Dermis blood vessel endothelial cell (primary cell): ENCODE measurements around the gene LPAR3. TPM values are rescaled to one million over a fixed set of nuclear protein-coding genes. Genes with fewer than 3 reads are reported as not detected.
"Not testable (repeated sequence)": the region's sequence is repeated elsewhere in the genome, so short reads cannot be mapped to it uniquely, and the experiment has no call there.

Source experiments
- DNase-seq: peaks from one replicate; pipeline ENCODE4 v3.0.0; 2010
- total RNA-seq: library from RNA; depleted of rRNA; stranded (reverse); fragments of >200 nt; gene quantifications from 2 replicates; pipeline ENCODE4 v1.2.3, GENCODE V29; 2014

LPAR3 gene
- 0.17 TPM in 1 of 2 replicates, not detected in the other for total RNA-seq

- no peak for DNase-seq
These were observed at the start of gene LPAR3 for GRCh38 chr1:84892705-84893618. TSS of gene LPAR3 (minus strand) at chr1:84893206. CDS start at chr1:84866120, 27,086 bp downstream.

- no peak for DNase-seq
These were observed 48.8 kb upstream of the LPAR3 start for GRCh38 chr1:84941843-84942242.

GRCh38 chr1:84940481-84940880 lies 47.5 kb upstream of the LPAR3 start:
- peak; percentile 52 for DNase-seq

GRCh38 chr1:84939761-84940160 lies 46.8 kb upstream of the LPAR3 start:
- DNase-seq: no peak

GRCh38 chr1:84939151-84939550 lies 46.1 kb upstream of the LPAR3 start:
- DNase-seq: peak; percentile 26

- peak; percentile 78 for DNase-seq
These were observed 43.3 kb upstream of the LPAR3 start for GRCh38 chr1:84936116-84936810.

- DNase-seq: no peak
These were observed 40.1 kb upstream of the LPAR3 start for GRCh38 chr1:84933011-84933611.

GRCh38 chr1:84930831-84931230 lies 37.8 kb upstream of the LPAR3 start:
- DNase-seq: no peak

- DNase-seq: no peak
These were observed 37.3 kb upstream of the LPAR3 start for GRCh38 chr1:84930329-84930728.

- no peak for DNase-seq
These were observed 36.6 kb upstream of the LPAR3 start for GRCh38 chr1:84929581-84929980.

GRCh38 chr1:84928979-84929378 lies 36.0 kb upstream of the LPAR3 start:
- DNase-seq: no peak

GRCh38 chr1:84923317-84923716 lies 30.3 kb upstream of the LPAR3 start:
- DNase-seq: no peak

- no peak for DNase-seq
These were observed 27.2 kb upstream of the LPAR3 start for GRCh38 chr1:84920159-84920558.

GRCh38 chr1:84919461-84919970 lies 26.5 kb upstream of the LPAR3 start:
- no peak for DNase-seq

GRCh38 chr1:84918726-84919336 lies 25.8 kb upstream of the LPAR3 start:
- no peak for DNase-seq

- DNase-seq: no peak
These were observed 23.9 kb upstream of the LPAR3 start for GRCh38 chr1:84916897-84917296.

- DNase-seq: no peak
These were observed 20.5 kb upstream of the LPAR3 start for GRCh38 chr1:84913555-84913892.

GRCh38 chr1:84912726-84913554 lies 19.9 kb upstream of the LPAR3 start:
- DNase-seq: no peak

- DNase-seq: not testable (repeated sequence)
These were observed 15.9 kb upstream of the LPAR3 start for GRCh38 chr1:84908746-84909464.

- no peak for DNase-seq
These were observed 14.3 kb upstream of the LPAR3 start for GRCh38 chr1:84907095-84907827.
